ENCODE measurements around the gene RARRES2.

DNA sequence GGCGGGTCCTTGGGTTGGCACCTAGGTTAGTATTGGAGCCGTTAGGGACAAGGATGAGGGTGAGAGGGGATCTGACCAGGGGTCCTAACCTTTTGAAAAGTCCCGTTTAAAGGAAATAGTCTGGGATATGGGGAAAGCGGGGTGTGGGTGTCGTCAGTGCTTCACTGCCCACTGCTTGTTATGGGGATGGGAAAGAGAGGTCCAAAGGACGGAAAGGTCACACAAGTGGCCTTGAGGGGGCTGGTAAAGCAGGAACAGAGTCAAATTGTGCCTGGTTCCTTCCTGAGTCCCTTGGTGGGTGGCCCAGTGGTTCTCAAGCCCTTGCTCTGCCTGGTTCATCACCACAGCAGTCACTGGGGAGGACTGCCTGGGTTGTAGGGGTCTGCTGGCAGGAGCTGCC lies 35.1 kb upstream of the RARRES2 start:
- TF ChIP-seq PHF5A (CRISPR knock-in tag; IDR thresholded peaks at IDR 0.05; ENCODE audit: low read depth, unreplicated experiment): no peak
- TF ChIP-seq, protein P1, sequence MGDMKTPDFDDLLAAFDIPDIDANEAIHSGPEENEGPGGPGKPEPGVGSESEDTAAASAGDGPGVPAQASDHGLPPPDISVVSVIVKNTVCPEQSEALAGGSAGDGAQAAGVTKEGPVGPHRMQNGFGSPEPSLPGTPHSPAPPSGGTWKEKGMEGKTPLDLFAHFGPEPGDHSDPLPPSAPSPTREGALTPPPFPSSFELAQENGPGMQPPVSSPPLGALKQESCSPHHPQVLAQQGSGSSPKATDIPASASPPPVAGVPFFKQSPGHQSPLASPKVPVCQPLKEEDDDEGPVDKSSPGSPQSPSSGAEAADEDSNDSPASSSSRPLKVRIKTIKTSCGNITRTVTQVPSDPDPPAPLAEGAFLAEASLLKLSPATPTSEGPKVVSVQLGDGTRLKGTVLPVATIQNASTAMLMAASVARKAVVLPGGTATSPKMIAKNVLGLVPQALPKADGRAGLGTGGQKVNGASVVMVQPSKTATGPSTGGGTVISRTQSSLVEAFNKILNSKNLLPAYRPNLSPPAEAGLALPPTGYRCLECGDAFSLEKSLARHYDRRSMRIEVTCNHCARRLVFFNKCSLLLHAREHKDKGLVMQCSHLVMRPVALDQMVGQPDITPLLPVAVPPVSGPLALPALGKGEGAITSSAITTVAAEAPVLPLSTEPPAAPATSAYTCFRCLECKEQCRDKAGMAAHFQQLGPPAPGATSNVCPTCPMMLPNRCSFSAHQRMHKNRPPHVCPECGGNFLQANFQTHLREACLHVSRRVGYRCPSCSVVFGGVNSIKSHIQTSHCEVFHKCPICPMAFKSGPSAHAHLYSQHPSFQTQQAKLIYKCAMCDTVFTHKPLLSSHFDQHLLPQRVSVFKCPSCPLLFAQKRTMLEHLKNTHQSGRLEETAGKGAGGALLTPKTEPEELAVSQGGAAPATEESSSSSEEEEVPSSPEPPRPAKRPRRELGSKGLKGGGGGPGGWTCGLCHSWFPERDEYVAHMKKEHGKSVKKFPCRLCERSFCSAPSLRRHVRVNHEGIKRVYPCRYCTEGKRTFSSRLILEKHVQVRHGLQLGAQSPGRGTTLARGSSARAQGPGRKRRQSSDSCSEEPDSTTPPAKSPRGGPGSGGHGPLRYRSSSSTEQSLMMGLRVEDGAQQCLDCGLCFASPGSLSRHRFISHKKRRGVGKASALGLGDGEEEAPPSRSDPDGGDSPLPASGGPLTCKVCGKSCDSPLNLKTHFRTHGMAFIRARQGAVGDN (CRISPR knock-in tag; IDR thresholded peaks at IDR 0.05): no peak
- TF ChIP-seq ZNF550 (CRISPR knock-in tag; IDR thresholded peaks at IDR 0.05; ENCODE audit: borderline replicate concordance): no peak

All from HepG2 (cell line).